A673 (cell line): ENCODE data around the gene KRTAP5-2. TPM values are rescaled to one million over a fixed set of nuclear protein-coding genes. Genes with fewer than 3 reads are reported as not detected.

Experiments used
- BruUV-seq: library from RNA; stranded (reverse); fragments of 400-500 nt; replicated peaks from 2 replicates; lab custom pipeline; 2021; lab: Mats Ljungman, UMichigan
- CTCF ChIA-PET: fragments of 300-600 bp; sonication (Branson Sonifier 250); formaldehyde crosslinking; loops from one replicate; lab custom pipeline; 2022; ENCODE audit warnings: antibody characterized with exemption; lab: Charles Lee
- POLR2A ChIA-PET: fragments of 300-600 bp; sonication (Branson Sonifier 250); formaldehyde crosslinking; loops from one replicate; lab custom pipeline; 2022; ENCODE audit warnings: antibody characterized with exemption; ENCODE audit not compliant: low non-redundant PET; lab: Charles Lee
- DNase-seq: peaks from one replicate; pipeline ENCODE4 v3.0.0-alpha.2; 2015; ENCODE audit warnings: low spot score
- H3K27ac ChIP-seq: fragments of 200-600 bp; sonication (generic); 2 replicates; pipeline ENCODE4 v1.5.1; 2016; ENCODE audit warnings: mixed run types, low read depth, mild to moderate bottlenecking, mixed read lengths, antibody characterized with exemption, low read length; ENCODE audit not compliant: poor library complexity, severe bottlenecking
- H3K27me3 ChIP-seq: fragments of 200-600 bp; sonication (generic); replicated peaks from 2 replicates; pipeline ENCODE4 v1.6.1; 2017; ENCODE audit warnings: mixed run types, low read depth, mild to moderate bottlenecking, mixed read lengths, antibody characterized with exemption, low read length; ENCODE audit not compliant: insufficient read depth, poor library complexity
- H3K36me3 ChIP-seq: fragments of 200-600 bp; sonication (generic); 2 replicates; pipeline ENCODE4 v1.6.1; 2016; ENCODE audit warnings: mixed run types, mild to moderate bottlenecking, mixed read lengths, antibody characterized with exemption, low read length; ENCODE audit not compliant: insufficient read depth, poor library complexity, severe bottlenecking
- H3K4me1 ChIP-seq: fragments of 200-600 bp; sonication (generic); 2 replicates; pipeline ENCODE4 v1.6.1; 2017; ENCODE audit warnings: mixed run types, mild to moderate bottlenecking, mixed read lengths, antibody characterized with exemption, low read length; ENCODE audit not compliant: insufficient read depth, poor library complexity, severe bottlenecking
- H3K4me3 ChIP-seq: fragments of 200-600 bp; sonication (generic); 2 replicates; pipeline ENCODE4 v1.5.1; 2016; ENCODE audit warnings: low read depth, mixed run types, mild to moderate bottlenecking, mixed read lengths, low read length; ENCODE audit not compliant: poor library complexity, severe bottlenecking
- H3K9me3 ChIP-seq: fragments of 200-600 bp; sonication (generic); 2 replicates; pipeline ENCODE4 v1.6.1; 2016; ENCODE audit warnings: mixed run types, low read depth, mild to moderate bottlenecking, mixed read lengths, antibody characterized with exemption, low read length; ENCODE audit not compliant: poor library complexity, severe bottlenecking
- CTCF ChIP-seq: fragments of 300-800, 200-600 bp; sonication (generic); conservative IDR thresholded peaks from 2 replicates; pipeline ENCODE4 v1.5.1; 2017; ENCODE audit warnings: low read depth, mild to moderate bottlenecking, antibody characterized with exemption, low read length, moderate library complexity, mixed read lengths
- EZH2 ChIP-seq: fragments of 200-600 bp; sonication (generic); IDR thresholded peaks from 2 replicates; pipeline ENCODE4 v1.6.1; 2017; ENCODE audit warnings: borderline replicate concordance, low read depth, mild to moderate bottlenecking, mixed read lengths, antibody characterized with exemption, low read length; ENCODE audit not compliant: poor library complexity, severe bottlenecking
- intact Hi-C: fragments of 100-400 bp; cut with micrococcal nuclease; formaldehyde crosslinking; loops from one replicate; pipeline ENCODE4 v1.10.0; 2022; ENCODE audit not compliant: unreplicated experiment
- total RNA-seq: library from RNA; stranded (reverse); gene quantifications from 2 replicates; pipeline ENCODE4 v1.2.3, GENCODE V29; 2021

The KRTAP5-2 gene
- total RNA-seq, 1 experiment from 2014 or later, result not detected

- no peak overlapping the region for H3K4me3 ChIP-seq
- peaks cover 25% of the 10 kb centered on the region for H3K27me3 ChIP-seq
- H3K4me1 ChIP-seq, result peaks cover 6% of the 10 kb centered on the region
- no peak overlapping the region for H3K27ac ChIP-seq
- CTCF ChIA-PET, result no interaction called here
- H3K36me3 ChIP-seq, result no peaks in the 10 kb centered on the region
- no peaks in the 10 kb centered on the region for H3K9me3 ChIP-seq
- BruUV-seq, result TSS peak; percentile 58
- POLR2A ChIA-PET, result no interaction called here
- intact Hi-C loops, result no loop called here
- no peak for TF ChIP-seq CTCF
- no peak for TF ChIP-seq EZH2
- DNase-seq, result no peak
Observed at GRCh38 chr11:1570531-1570895, 27.6 kb downstream of the KRTAP5-2 start.

- Histone ChIP-seq H3K4me3 (no peak overlapping the region), H3K9me3 (no peaks in the 10 kb centered on the region), H3K27me3 (peaks cover 23% of the 10 kb centered on the region), H3K36me3 (no peaks in the 10 kb centered on the region), H3K27ac (no peak overlapping the region), H3K4me1 (peaks cover 6% of the 10 kb centered on the region)
- CTCF ChIA-PET, result no interaction called here
- DNase-seq, result no peak
- POLR2A ChIA-PET, result no interaction called here
- intact Hi-C loops, result no loop called here
- TF ChIP-seq EZH2 (no peak), CTCF (no peak)
- no TSS peak for BruUV-seq
Observed at GRCh38 chr11:1570001-1570453, 28.1 kb downstream of the KRTAP5-2 start.

GRCh38 chr11:1569251-1569780 is 28.8 kb downstream of the KRTAP5-2 start:
- Histone ChIP-seq H3K36me3 (no peaks in the 10 kb centered on the region), H3K4me1 (peaks cover 3% of the 10 kb centered on the region), H3K27me3 (peaks cover 20% of the 10 kb centered on the region), H3K27ac (no peak overlapping the region), H3K4me3 (no peak overlapping the region), H3K9me3 (no peaks in the 10 kb centered on the region)
- intact Hi-C loops, result no loop called here
- POLR2A ChIA-PET, result no interaction called here
- BruUV-seq, result no TSS peak
- no peak for DNase-seq
- CTCF ChIA-PET, result no interaction called here
- TF ChIP-seq EZH2, result no peak
- no peak for TF ChIP-seq CTCF
